Coronary artery (tissue), 2 donors: ENCODE results near the gene SLC35F1.

Experiments used
- DNase-seq: peaks from one replicate; pipeline ENCODE4 v3.0.0-alpha.2; 2017; ENCODE audit warnings: low spot score
- H3K27ac ChIP-seq, 2 donors: fragments of 200-600 bp; sonication (generic); one replicate each; pipeline ENCODE4 v1.5.1; 2016 to 2019
- H3K4me3 ChIP-seq: fragments of 200-600 bp; sonication (generic); 2 replicates; pipeline ENCODE4 v1.5.1; 2016; ENCODE audit warnings: mild to moderate bottlenecking, moderate library complexity
- TF ChIP-seq, protein P1 (sequence below): fragments of 200-600 bp; sonication (generic); IDR thresholded peaks from one replicate; pipeline ENCODE4 v1.5.1; 2019; ENCODE audit warnings: antibody characterized with exemption

SLC35F1 gene

DNA sequence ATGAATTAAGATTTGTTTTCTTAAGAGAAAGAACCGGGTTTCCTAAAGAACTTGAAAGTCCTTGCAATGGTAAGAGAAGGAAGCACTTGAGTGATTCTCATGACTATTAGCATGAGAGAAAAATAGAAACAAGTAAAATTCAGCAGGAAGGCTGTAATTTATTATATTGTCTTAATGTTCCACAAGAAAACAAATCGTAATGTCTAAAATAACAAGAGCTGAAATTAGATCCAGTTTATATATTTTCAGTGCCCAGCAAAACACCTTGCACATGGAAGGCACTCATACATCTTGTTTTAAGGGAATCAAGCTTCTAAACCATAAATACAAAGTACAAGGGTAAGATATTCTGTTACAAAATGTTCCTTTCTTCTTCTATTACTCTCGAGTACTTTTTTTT, 411.6 kb downstream of the SLC35F1 start:
- H3K4me3 ChIP-seq = no peak overlapping the region
- H3K27ac ChIP-seq = peak overlapping the region; percentile 78 to 91
- TF ChIP-seq, protein P1, sequence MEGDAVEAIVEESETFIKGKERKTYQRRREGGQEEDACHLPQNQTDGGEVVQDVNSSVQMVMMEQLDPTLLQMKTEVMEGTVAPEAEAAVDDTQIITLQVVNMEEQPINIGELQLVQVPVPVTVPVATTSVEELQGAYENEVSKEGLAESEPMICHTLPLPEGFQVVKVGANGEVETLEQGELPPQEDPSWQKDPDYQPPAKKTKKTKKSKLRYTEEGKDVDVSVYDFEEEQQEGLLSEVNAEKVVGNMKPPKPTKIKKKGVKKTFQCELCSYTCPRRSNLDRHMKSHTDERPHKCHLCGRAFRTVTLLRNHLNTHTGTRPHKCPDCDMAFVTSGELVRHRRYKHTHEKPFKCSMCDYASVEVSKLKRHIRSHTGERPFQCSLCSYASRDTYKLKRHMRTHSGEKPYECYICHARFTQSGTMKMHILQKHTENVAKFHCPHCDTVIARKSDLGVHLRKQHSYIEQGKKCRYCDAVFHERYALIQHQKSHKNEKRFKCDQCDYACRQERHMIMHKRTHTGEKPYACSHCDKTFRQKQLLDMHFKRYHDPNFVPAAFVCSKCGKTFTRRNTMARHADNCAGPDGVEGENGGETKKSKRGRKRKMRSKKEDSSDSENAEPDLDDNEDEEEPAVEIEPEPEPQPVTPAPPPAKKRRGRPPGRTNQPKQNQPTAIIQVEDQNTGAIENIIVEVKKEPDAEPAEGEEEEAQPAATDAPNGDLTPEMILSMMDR = no peak
- no peak for DNase-seq

DNA sequence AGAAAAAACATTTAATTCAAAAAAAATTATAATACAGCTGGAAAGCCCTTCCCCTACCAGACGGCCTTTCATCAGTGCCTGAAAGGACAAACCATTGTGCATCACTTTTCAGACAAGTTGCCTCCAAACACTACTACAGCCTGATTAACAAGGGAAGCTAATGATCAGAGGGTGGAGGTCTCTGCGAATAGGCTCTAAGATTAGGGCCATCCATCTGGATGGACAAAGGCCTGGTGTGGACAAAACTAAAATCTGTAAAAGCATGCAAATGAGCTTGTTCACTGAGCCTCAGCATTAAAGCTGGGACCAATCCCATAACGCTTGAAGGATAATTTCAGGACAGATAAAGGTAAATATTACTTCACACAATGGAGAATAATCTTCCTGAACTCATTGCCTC, 412.4 kb downstream of the SLC35F1 start:
- DNase-seq = no peak
- peak overlapping the region; percentile 78 to 91 for H3K27ac ChIP-seq

DNA sequence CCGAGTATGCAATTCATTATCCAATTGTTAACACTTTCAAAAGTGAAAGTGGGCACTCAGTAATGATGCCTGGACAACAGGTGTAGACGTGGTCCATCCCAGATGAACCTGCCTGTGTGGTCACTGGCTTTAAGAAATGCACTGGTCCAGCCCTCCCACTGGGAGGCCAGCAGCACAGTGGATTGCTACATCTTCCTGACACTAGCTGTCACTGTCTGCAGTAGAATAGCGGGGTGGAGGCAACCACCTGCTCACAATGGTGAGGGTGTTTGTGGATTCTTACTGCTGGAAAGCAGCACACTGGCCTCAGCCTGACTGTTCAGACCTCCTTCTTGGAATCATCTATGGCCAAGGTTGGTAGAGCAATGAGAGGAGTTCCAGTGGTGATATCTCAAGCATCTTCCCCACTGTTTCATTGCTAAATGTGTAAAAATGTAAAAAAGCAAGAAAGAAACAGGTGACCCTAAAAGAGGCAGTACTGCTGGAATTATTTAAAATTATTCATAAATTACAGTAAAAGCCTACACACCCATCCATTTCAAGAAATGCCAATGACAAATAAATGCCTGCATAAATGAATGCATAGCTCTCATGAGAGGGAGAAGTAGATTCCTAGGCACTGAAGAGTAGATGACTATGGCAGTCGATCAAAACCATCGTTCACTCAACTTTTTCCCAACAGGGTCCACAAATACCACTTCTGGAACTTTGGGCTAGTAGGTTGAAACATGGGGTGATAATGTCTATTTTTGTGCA, 413.0 kb downstream of the SLC35F1 start:
- Histone ChIP-seq H3K4me3 (no peak overlapping the region), H3K27ac (peak overlapping the region; percentile 78 to 91)
- TF ChIP-seq, protein P1 = no peak
- DNase-seq = no peak

More for the DNA sequence above, 412.4 kb downstream of the SLC35F1 start:
- H3K4me3 ChIP-seq = no peak overlapping the region
- TF ChIP-seq, protein P1 = no peak

DNA sequence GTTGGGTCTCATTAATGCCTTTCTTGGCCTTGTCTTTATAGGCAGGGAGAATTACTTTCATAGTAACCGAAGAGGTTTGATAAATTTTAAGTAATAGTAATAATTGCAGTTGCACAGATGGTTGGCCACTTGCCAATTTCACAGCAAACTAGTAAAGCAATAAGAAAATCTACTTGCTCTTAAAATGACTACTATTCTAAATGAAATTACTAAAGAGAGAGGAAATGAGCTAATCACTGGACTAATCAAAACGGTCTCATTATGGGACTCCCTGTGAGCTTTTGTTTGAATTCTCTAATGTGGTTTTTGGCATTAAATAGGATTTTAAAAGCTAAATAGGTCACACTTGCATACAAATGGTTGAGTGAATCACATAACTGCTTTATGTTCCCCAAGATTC, 413.6 kb downstream of the SLC35F1 start:
- H3K27ac ChIP-seq = peak overlapping the region; percentile 78 to 91
- TF ChIP-seq, protein P1 = no peak
- no peak for DNase-seq
- H3K4me3 ChIP-seq = no peak overlapping the region

DNA sequence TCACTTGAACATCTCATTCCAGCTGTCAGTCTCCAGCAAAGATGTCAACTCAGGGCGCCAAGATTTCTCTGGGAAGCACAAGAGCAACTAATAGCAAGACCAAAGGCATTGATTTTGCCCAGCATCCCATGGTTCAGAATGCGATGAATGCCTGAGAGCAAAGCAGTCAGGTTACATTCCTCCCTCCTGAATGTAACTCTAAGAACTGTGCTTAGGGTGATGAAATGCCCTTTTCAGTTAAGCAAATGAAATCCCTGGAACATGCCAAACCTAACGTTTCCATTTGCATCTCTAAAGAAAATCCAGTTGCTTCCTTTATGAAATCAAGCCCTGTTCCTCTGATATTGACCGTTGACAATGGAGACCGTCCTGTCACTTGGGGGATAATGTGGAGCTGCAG, 417.1 kb downstream of the SLC35F1 start:
- Histone ChIP-seq H3K27ac (no peak overlapping the region), H3K4me3 (no peak overlapping the region)
- TF ChIP-seq, protein P1 = no peak
- no peak for DNase-seq

DNA sequence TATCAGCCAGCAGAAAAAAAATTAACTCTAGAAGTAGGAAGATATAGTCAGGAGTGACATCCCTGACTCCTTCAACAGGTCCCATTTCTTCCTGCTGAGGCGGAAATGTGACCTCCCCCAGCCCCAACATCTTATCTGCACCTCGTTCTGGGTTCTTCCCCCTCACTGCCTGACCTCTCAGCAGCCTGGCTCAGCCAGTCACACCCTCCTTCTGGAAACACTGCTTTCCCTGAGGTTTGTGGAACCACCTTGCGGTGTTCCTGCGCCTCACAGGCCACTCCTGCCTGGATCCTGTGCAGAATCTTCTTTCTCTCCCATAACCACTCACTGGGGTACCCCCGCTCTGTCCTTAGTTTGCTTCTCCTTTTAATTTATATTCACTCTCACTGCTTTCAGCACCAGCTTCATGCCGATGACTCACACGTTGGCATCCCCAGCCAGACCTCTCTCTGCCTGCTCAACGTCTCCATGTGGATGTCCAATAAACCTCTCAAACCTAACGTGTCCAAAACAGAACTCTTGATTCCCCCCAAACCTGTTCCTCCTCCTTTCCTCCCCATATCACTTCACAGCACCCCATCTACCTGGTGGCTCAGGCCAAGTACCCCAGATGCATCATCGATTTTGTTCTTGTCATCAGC, 418.3 kb downstream of the SLC35F1 start:
- Histone ChIP-seq H3K27ac (peak overlapping the region in 1 of 2 donors; percentile 24), H3K4me3 (no peak overlapping the region)
- TF ChIP-seq, protein P1 = no peak
- DNase-seq = no peak

DNA sequence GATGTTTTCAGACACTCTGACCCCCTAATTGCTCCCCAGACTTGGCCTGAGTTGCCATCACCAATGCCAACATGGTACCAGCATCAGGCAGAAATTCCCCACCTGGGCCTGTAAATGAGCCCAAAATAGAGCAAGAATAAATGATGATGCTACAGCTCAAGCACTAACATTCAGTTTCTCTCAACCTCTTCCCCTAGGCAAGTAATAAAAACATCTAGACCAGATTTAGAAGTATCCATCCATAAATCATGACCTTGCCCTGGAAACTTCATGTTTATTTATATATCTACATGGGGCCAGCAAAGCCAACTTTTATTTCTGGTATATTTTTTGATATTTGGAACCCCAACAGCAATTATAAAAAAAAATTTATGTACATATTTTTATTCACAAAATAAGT, 419.6 kb downstream of the SLC35F1 start:
- TF ChIP-seq, protein P1 = no peak
- Histone ChIP-seq H3K27ac (no peak overlapping the region), H3K4me3 (no peak overlapping the region)
- no peak for DNase-seq
